Renal cortex interstitium (tissue), 11 donors: Measurements from ENCODE around the gene FAM50A. TPM values are rescaled to one million over a fixed set of nuclear protein-coding genes. Genes with fewer than 3 reads are reported as not detected.
A peak's percentile ranks its signal among the peaks of the same experiment; 100 is the strongest.

Experiments used
- DNase-seq, 11 donors: peaks; one replicate each; pipeline ENCODE4 v3.0.0-alpha.2; 2013; ENCODE audit warnings: low read depth in 9 of 11, low spot score in 4 of 11; ENCODE audit errors: extremely low read depth in 1 of 11
- polyA plus RNA-seq, 3 donors: library from polyadenylated mRNA; unstranded; fragments of 120-200 nt; gene quantifications; one replicate each; pipeline ENCODE4 v1.2.1, GENCODE V29; 2013; ENCODE audit not compliant: insufficient read length in 3 of 3

The FAM50A gene
- polyA plus RNA-seq, 3 donors: 47.3 to 60.2 (median 54.6) TPM

DNA sequence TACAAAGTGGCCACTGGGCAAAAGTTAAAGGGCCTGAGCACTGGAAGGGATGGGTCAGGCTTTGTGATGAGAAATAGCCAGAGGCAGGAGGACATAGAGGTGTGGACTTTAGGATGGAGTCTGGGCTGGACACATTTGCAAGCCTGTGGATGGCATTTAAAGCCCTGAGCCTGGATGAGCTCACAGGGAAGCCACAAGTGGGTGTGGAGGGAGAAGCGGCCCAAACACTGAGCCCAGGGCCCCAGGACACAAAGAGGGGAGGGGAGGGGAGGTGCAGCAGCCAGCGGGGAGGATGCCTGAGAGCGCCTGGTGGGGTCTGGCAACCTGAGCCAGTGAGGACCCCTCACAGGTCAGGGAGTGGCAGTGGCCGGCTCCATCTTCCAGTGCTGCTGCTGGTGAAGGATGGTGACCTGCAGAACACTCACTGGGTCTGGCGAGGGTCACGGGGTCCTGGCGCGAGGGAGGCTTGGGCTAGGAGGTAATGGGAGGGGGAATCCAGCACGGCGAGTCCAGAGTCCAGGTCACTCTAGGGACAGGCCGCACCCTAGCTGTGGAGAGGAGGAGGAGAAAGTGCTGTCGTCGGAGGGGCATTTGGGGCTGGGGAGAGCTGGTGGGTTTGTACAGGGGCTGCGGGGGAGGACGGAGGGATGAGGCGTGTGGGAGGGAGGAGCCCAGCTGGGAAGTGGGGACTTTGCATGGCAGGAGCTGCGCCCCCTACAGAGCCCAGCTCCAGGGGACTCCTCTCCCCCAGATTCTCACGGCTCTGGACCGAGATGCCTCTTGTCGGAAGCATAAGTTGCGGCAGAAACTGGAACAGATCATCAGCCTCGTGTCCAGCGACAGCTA, 28.1 kb downstream of the FAM50A start:
- no peak for DNase-seq

DNA sequence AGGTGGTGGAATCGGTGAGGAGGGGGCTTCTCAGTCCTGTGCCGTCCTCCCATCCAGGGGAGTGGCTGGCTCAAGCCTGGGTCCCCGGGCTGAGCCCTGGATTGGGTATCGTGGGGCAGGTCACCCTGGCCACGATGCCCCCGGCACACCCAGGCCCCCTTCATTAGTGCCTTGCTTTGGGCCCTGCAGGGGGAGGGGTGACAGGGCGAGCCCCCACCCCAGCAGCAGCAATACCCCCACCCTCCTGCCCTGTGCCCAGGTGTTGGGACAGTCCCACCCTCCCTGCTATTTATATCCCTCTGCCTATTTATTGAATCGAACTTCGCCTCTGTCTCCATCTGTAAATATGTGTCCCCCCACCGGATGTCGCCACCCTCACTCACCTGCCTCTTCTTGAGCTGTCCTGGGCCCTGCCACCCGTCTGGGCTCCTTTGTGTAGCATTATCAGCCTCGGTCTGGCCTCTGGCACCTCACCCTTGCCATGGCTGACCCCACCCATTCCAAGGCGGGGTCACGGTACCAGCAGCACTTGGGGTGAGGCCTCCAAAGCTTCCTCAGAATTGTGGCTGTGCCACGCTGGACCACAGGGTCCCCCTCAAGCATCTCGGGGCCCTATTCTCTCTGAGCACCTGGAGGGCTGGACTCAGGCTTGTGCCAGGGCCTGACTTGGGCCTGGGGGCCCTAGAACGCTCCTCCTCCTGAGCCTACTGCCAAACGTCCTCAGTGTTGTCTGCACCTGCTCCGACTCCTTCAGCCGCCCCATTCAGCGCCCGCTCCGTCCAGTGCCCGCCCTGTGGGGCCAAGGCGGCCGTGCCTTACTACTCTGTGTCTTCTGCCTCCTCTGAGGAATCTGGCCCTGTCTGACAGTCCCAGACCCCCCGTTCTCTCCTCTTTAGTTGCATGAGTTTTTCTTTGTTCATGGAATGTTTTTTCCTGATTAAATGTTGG, 29.0 kb downstream of the FAM50A start:
- no peak for DNase-seq

DNA sequence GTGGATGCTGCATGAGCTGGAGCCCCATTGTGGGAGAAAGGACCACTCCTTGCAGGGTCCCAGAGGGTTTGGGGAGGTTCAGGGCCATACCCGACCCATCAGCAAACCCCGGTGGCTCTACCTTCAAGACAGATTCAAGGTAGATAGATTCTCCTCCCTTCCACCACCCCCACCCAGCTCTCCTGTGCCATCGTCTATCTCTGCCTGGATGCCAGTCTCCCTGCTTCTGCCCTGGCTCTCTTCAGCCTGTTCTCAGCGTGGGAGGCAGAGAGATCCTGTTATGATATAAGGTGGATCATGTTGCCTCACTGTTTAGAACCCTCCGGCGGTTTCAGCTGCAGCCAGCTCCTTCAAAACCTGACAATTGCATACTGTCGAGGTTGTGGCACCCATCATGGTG, 29.7 kb downstream of the FAM50A start:
- no peak for DNase-seq

DNA sequence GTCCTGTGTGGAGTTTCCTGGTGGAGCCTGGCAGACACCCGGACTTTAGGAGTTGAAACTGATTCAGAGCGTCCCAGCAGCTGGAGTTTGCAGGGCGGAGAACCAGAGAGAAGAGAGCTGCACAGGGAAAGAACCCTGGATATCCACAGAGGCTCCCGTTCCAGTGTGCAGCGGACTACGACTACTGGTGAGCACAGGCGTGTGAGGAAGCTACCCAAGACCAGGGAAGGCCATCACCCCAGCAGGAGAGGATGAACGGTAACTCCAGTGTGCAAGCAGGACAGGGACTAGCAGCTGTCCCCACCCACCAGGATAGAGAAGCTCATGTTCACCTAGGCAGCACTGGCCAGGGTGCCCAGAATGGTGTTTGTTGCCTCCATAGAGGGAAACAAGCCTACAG, 32.9 kb downstream of the FAM50A start:
- no peak for DNase-seq

DNA sequence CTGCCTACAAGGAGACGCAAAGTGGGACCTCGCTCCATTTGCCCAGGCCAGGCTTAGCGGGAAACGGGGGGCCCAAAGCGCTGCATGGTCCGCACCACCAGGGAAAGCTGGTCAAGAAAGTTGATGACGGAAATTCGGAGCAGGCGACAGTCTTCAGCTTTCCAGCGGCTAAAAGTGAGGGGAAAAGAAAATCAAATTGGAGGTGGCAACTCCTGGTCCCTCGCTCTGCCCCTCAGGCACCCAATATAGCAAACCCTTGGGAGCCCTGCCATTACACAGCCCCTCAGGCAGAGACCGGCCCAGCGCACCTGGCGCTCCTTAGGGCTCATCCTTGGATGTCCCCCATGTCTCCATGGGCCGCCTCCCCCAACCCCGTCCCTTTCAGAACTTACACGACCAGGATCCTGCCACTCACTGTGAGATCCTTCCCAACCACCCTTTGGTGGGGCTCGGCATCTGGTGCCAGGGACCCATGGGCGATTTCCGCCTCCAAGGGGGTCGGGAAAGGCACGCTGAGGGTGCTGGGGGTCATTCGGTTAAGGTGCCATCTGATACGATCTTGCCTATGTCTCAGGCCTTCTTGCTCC, 34.0 kb downstream of the FAM50A start:
- DNase-seq: no peak

DNA sequence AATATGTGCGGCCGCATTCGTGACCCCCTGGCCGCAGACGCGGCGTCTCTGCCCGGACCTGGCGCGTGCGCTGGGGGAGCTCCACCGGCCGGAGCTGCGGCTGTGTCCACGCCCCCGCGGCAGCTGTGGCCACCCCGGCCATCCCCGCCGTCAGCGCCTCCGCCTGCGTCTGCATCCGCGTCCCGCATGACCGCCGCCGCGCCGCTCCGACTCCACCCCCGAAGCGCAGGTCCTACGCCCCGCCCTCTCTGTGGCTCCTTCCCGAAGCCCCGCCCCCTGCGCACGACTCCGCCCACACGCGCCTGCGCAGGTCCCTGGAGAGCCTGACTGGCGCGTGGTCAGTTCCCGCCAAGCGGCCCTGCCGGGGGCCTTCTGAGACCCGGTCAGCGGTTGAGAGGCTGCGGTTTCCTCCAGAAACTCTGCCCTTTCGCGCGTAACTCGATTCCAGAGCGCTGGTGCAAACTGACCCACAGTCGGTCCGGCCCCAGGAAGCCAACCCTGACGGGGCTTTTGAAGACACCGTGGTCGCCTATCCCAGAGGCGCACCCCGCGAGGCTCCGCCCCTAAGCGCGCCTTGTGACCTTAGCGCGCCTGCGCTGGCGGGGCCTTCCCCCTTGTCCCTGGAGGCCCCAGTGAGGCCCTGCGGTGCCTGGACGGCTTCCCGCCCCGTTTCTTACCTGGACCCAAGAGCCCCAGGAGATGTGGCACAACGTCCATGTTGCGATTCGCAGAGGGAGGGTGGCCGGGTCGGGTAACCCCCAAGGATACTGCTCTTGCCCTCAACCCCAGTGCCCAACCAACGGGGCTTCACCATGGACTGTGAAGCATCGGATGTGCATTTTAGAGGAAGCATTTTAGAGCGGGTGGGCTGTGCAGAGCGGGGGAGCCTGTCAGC, 35.0 kb downstream of the FAM50A start, which contains the start of gene LAGE3:
LAGE3 (minus strand) TSS at position 554 of the 895 bp plus-strand sequence; CDS start at position 188, 366 bp downstream.
- DNase-seq: peak in 9 of 11 donors; percentile 64 to 81 (median 77)

DNA sequence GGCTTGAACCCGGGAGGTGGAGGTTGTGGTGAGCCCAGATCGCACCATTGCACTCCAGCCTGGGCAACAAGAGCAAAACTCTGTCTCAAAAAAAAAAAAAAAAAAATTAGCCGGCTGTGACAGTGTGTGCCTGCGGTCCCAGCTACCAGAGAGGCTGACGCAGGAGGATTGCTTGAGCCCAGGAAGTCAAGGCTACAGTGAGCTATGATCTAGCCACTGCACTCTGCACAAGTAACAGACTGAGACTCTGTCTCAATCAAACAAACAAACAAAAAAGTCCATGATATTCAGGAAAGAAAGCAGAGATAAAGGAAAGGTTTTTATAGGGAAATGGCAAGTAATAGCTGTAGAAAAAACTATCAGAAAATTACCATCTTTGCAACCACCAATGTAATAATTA, 37.3 kb downstream of the FAM50A start:
- DNase-seq: no peak

DNA sequence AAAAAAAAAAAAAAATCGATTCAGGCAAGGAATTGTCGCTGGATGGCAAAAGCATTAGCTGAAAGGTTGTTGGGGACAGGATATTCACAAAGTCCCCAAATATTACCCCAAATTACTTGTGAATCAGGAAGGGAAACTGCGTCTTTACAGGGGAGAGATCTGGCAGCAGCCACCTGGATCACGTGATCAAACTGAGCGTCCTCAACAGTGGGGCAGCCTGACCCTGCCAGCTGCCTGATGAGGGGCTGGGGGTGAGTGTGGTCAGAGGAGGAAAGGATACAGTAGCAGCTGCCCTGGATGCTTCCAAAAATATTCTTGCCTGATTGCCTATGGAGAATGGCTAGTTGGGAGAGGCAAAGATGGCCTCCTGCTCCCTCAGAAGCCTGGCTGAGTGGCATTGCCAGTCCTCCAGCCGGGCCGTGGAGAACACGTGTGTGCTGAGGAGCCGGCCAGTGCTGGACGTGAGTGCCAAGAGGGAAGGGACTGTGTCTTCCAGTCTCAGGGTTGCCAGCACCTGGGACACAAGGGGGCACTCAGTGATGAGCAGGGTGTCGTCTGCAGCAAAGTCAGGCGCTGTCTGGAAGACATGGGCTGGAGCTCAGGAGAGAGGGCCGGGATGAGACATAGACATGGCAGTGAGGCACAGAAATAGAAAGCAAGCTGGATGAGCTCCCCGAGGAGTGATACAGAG, 38.1 kb downstream of the FAM50A start:
- DNase-seq: no peak

DNA sequence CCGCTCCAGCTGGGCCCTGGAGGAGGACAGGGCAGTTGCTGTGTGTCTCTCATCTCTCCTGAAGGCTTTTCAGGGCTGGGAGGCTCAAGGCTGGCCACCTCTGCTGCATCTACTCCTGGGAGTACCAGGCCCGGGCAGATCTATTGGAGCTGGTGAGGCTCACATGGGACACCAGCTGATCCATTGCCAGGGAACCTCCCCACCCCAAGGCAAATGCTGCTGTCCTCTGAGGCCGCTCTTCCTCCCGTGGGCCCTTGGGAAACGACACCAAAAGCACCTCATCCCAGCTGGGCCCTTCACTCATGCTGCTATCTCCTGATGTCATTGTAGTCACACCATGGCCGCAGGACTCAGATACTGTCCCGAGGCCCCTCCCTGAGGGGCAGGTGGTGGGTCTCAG, 38.8 kb downstream of the FAM50A start:
- no peak for DNase-seq

DNA sequence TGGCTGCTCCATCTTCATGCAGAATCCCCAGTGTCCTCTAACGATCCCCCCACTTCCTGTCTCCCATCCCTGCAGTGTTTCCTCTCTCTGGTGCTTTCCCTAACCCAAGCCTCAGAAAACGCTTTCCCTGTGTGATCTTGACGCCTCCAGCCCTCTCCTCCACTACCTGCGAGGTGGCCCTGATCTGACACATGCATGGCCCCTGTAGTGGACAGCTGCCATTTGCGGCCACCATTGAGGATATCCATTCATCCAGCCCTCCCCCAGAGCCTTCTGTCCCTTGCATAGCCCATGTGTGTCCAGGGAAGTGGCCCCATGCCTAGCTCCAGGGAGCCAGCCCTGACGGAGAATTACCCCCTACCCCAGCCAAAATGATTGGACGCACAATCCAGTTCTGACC, 39.4 kb downstream of the FAM50A start:
- no peak for DNase-seq

DNA sequence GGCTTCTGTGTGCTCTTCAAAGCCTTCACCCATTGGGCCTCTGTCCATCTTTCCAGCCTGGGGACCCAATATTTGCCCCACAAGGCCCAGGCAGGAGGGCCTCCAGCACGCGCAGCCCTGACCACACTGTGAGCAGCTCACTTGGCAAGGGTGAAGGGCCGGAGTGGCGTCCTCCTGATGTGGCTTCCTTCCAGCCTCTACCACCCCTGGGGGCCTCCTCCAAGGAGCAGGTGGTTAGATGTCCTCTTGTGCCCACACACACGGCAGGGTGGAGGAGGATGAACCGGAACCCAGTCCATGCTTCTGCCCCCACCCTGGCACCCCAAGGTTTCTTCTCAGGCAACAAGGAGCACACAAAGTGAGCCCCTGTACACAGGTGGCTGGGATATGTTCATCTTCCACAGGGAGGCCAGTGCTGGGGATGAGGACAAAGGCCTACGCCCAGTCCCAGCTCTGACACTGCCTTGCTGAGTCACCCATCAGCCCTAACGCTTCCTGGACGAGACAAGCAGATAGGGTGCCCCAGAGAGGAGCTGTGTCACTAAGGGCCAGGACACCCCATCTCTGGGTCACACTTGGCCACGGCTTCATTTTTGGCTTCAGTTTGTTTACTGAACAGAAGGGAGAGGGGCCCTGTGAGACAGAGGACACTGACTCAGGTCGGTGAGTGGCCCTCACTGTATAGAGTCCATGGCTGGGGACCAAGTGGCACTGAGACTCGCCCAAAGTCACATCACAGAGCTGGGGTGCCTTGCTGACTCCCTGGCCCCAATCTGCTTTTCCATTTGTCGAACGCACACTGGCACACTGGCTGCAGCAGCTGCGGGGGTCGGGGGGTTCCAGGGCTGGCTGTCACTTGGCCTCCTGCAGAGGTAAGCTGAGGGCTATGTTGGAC, 40.6 kb downstream of the FAM50A start:
- no peak for DNase-seq

DNA sequence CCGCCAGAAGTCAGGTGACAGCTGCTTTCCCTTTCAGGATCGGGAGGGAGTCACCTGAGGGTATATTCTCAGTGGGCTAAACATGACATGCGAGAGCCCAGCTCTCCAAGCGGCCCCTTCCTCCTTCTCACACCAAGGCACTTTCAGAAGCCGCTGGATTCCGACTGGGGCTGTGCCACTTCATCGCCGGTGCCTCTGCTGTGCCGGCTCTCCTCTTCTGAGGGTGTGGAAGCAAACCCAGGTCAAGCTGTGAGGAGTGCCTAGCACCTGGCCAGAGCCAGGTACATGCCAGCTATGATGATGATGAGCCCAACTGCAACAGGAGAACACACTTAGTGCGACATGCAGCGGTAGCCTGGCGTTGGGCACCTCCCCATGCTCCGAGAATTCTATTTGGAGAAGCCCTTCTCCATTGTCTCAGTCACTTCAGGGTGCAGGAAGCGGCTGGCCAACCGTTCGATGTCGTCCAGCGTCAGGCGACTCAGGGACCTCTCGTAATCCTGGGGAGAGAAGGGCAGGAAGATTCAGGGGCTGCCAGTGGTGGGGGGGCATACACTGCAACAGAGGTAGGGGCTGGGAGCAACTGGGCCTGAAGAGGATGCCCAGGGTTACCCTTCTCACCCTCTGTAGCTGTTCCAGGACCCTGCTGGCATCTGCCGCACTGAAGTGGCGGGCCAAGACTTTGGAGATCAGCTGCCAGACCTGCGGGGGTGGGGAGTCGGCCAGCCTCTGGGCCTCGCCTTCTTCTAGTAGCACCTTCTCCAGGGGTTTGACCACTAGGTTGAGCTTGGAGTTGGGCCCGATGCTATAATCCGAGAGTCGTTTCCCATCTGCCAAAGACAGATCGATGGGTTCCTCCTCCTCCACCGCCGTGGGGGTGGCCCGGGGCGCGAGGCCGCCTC, 41.5 kb downstream of the FAM50A start:
- no peak for DNase-seq

DNA sequence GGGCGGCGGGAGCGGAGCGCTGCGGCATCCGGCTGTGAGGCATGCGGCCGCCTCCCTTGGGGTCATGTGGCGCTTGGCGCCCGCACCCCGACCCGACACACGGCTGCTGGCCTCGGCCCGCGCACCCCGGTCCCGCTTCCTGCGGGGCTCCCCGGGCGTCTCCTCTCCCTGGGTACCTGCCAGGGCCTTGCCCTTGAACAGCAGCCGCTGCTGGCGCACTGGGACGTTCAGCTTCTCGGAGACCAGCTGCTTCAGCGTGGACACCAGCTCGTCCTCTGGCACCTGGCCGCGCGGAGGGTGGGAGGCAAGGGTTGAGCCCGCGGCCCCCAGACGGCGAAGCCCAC, 42.1 kb downstream of the FAM50A start:
- no peak for DNase-seq

DNA sequence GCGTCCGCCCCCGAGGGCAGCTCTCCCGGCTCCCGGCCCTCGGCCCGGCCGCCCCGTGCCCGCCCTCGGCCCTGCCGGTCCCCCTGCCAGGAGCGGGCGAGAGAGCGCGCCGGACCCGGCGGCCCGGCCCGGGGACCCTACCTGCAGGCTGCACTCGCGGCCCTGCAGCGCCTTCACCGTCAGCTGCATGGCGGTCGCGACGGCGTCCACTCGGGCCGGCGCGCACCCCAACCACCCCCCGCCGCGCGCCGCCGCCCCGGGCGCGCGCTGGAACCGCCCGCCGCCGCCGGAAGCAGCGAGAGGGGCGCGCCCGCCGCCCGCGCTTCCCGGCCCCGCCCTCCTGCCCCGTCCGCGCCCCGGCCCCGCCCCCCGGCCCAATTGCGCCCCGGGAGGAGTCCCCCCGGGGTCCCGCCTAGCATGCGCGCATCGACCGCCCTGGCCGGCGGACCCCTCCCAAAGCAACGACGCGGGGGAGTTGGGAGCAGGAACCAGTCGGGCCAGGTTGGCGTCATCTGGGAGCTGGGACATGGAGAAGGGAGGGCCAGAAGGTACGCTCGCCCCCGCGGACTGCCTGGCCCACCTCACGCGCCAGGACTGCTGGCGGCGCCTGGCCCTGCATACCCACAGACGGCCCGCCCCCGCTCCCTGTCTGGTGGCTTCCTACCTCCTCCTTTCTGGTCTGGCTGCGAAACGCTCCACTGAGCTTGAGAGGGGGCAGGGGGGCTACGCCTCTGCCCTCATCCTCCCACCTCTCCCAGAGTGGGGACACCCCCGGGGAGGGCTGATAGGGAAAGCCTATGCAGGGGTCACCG, 42.7 kb downstream of the FAM50A start, which contains the start of gene UBL4A:
UBL4A (minus strand) TSS at position 220 of the 812 bp plus-strand sequence; CDS start at position 189, 31 bp downstream.
- DNase-seq: peak in 9 of 11 donors; percentile 33 to 70 (median 56)
